Caco-2 (cell line): ENCODE results near the gene MB21D2. TPM values are rescaled to one million over a fixed set of nuclear protein-coding genes. Genes with fewer than 3 reads are reported as not detected.
A peak's percentile ranks its signal among the peaks of the same experiment; 100 is the strongest.

ENCODE experiments used
- BruUV-seq: library from RNA; stranded (reverse); fragments of 400-500 nt; replicated peaks from 2 replicates; lab custom pipeline; 2021; lab: Mats Ljungman, UMichigan
- CTCF ChIA-PET: fragments of 300-600 bp; sonication (Branson Sonifier 250); formaldehyde crosslinking; loops from one replicate; lab custom pipeline; 2022; ENCODE audit warnings: antibody characterized with exemption; lab: Charles Lee
- POLR2A ChIA-PET: fragments of 300-600 bp; sonication (Branson Sonifier 250); formaldehyde crosslinking; loops from one replicate; lab custom pipeline; 2022; ENCODE audit warnings: antibody characterized with exemption; lab: Charles Lee
- DNase-seq, 2 experiments: peaks; one replicate each; pipeline versions ENCODE4 v3.0.0 to v3.0.0-alpha.2; 2020 to 2022
- H3K27me3 ChIP-seq: replicated peaks from 2 replicates; pipeline ENCODE4 v1.6.0; 2011; ENCODE audit warnings: low read length; ENCODE audit not compliant: control insufficient read depth, insufficient read depth
- H3K36me3 ChIP-seq: 2 replicates; pipeline ENCODE4 v1.5.1; 2011; ENCODE audit warnings: low read length; ENCODE audit not compliant: control insufficient read depth, insufficient read depth
- H3K4me1 ChIP-seq: fragments of 250-450 bp; sonication (Bioruptor Pico); 2 replicates; pipeline ENCODE4 v1.5.1; 2020; ENCODE audit warnings: mild to moderate bottlenecking
- H3K4me3 ChIP-seq: 2 replicates; pipeline ENCODE4 v1.5.1; 2011; ENCODE audit warnings: low read depth, mild to moderate bottlenecking, control low read depth, low read length
- H3K9me3 ChIP-seq: fragments of 250-450 bp; sonication (Bioruptor Pico); 2 replicates; pipeline ENCODE4 v1.5.1; 2020; ENCODE audit warnings: mild to moderate bottlenecking, moderate library complexity
- H3K27ac Mint-ChIP-seq: one replicate; pipeline ENCODE4 v1.8.0; 2022; ENCODE audit warnings: mixed read lengths; ENCODE audit not compliant: unreplicated experiment
- H3K27me3 Mint-ChIP-seq: one replicate; pipeline ENCODE4 v1.8.0; 2022; ENCODE audit warnings: mixed read lengths; ENCODE audit not compliant: insufficient read depth, unreplicated experiment
- H3K36me3 Mint-ChIP-seq: one replicate; pipeline ENCODE4 v1.8.0; 2022; ENCODE audit warnings: mild to moderate bottlenecking, mixed read lengths; ENCODE audit not compliant: insufficient read depth, unreplicated experiment
- H3K4me1 Mint-ChIP-seq: one replicate; pipeline ENCODE4 v1.8.0; 2022; ENCODE audit warnings: low read depth, mixed read lengths; ENCODE audit not compliant: unreplicated experiment
- H3K4me3 Mint-ChIP-seq: one replicate; pipeline ENCODE4 v1.8.0; 2022; ENCODE audit warnings: mild to moderate bottlenecking, moderate library complexity, mixed read lengths; ENCODE audit not compliant: unreplicated experiment
- H3K9me3 Mint-ChIP-seq: one replicate; pipeline ENCODE4 v1.8.0; 2022; ENCODE audit warnings: mixed read lengths; ENCODE audit not compliant: unreplicated experiment
- intact Hi-C: fragments of 100-400 bp; cut with micrococcal nuclease; formaldehyde crosslinking; loops from one replicate; pipeline ENCODE4 v1.10.0; 2022; ENCODE audit not compliant: unreplicated experiment
- total RNA-seq: library from RNA; stranded (reverse); gene quantifications from 2 replicates; pipeline ENCODE4 v1.2.3, GENCODE V29; 2022
- TF ChIP-seq, protein P1 (sequence below), 2 experiments: fragments of 200-600 bp in 1 of 2; IDR thresholded peaks; 1 replicate in 1 of 2; 2 replicates in 1 of 2; pipeline versions ENCODE4 v1.5.1 to v1.8.0; 2011 to 2022; ENCODE audit warnings: antibody characterized with exemption in 1 of 2, control low read depth in 1 of 2, inconsistent platforms in 1 of 2, low read depth in 1 of 2, low read length in 1 of 2, mild to moderate bottlenecking in 1 of 2, moderate library complexity in 1 of 2; ENCODE audit not compliant: insufficient read depth in 1 of 2, severe bottlenecking in 1 of 2, unreplicated experiment in 1 of 2

The MB21D2 gene
- total RNA-seq, 1 experiment from 2014 or later: 11.0 TPM

DNA sequence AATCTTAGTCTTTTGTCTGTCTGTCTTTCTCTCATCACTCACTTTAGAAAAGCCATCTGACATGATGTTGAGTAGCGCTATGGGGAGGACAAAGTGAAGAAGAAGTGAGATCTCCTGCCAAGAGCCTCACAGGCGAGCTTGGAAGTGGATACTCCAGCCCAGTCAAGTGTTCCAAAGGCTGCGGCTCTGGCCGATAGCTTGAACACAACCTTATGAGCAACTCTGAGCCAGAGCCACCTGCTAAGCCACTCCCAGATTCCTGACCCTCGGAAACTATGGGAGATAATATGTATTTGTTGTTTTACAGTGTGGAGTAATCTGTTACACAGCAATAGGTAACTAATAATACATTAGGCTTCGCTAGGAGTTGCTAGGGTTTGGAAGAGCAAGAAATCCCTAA is 76.2 kb downstream of the MB21D2 start:
- Mint-ChIP-seq H3K36me3 (no peaks in the 10 kb centered on the region), H3K9me3 (no peaks in the 10 kb centered on the region), H3K4me3 (no peak overlapping the region), H3K27me3 (no peaks in the 10 kb centered on the region), H3K4me1 (peaks cover 8% of the 10 kb centered on the region), H3K27ac (peak overlapping the region; percentile 11)
- no peak overlapping the region for H3K4me3 ChIP-seq
- TF ChIP-seq, protein P1, sequence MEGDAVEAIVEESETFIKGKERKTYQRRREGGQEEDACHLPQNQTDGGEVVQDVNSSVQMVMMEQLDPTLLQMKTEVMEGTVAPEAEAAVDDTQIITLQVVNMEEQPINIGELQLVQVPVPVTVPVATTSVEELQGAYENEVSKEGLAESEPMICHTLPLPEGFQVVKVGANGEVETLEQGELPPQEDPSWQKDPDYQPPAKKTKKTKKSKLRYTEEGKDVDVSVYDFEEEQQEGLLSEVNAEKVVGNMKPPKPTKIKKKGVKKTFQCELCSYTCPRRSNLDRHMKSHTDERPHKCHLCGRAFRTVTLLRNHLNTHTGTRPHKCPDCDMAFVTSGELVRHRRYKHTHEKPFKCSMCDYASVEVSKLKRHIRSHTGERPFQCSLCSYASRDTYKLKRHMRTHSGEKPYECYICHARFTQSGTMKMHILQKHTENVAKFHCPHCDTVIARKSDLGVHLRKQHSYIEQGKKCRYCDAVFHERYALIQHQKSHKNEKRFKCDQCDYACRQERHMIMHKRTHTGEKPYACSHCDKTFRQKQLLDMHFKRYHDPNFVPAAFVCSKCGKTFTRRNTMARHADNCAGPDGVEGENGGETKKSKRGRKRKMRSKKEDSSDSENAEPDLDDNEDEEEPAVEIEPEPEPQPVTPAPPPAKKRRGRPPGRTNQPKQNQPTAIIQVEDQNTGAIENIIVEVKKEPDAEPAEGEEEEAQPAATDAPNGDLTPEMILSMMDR (IDR thresholded peaks at IDR 0.05; ENCODE audit: insufficient read depth in 1 of 2, low read depth in 1 of 2, low read length in 1 of 2, severe bottlenecking in 1 of 2, unreplicated experiment in 1 of 2): no peak
- H3K9me3 ChIP-seq: no peaks in the 10 kb centered on the region
- intact Hi-C loops: loop anchor here (2.0 to 5.0 kb wide), 2 partner anchors 36 to 73 kb away; no protein-coding TSS in a partner anchor
- CTCF ChIA-PET: no interaction called here
- POLR2A ChIA-PET: no interaction called here
- H3K27me3 ChIP-seq: no peaks in the 10 kb centered on the region
- peaks cover 8% of the 10 kb centered on the region for H3K4me1 ChIP-seq
- no peaks in the 10 kb centered on the region for H3K36me3 ChIP-seq
- BruUV-seq: no TSS peak
- DNase-seq: peak; percentile 26 to 46

DNA sequence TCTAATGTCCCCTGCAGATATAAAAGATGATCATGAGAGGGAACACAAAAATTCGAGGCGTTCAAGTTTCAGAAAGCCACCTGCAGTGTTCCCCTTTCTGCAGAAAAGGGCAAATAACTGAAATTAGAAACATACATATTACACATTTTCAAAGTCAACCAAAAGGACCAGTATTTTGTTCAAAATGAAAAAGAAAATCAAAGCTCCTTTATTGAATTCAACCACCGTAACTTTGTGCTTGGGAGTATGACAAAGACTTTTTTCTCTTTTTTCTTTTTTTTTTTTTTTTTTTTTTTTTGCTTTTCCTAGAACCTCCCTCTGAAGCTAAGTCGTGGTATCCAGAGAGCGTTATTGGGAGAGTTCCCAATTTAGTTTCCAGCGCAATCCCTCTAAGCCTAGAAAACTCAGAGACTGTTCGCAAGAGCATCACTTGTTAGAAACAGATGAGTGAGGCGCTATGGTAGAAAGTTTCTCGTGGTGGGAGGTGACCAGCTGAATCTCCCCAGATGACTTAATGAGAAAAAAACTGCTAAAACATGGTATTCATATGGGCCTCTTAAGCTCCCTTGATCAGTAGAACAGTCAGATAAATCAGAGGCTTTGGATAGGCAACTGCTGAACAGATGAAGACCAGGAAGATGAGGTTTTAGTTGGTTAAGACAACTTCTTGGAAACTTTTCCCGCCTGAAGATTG is 77.4 kb downstream of the MB21D2 start:
- H3K27me3 Mint-ChIP-seq: no peaks in the 10 kb centered on the region
- H3K4me1 Mint-ChIP-seq: peaks cover 8% of the 10 kb centered on the region
- Histone ChIP-seq H3K36me3 (no peaks in the 10 kb centered on the region), H3K27me3 (no peaks in the 10 kb centered on the region), H3K9me3 (no peaks in the 10 kb centered on the region), H3K4me1 (peaks cover 8% of the 10 kb centered on the region), H3K4me3 (no peak overlapping the region)
- H3K9me3 Mint-ChIP-seq: no peaks in the 10 kb centered on the region
- intact Hi-C loops: loop anchor here (2.0 to 5.0 kb wide), 2 partner anchors 37 to 75 kb away; no protein-coding TSS in a partner anchor
- no peaks in the 10 kb centered on the region for H3K36me3 Mint-ChIP-seq
- H3K27ac Mint-ChIP-seq: no peak overlapping the region
- no TSS peak for BruUV-seq
- TF ChIP-seq, protein P1 (IDR thresholded peaks at IDR 0.05; ENCODE audit: insufficient read depth in 1 of 2, low read depth in 1 of 2, low read length in 1 of 2, severe bottlenecking in 1 of 2, unreplicated experiment in 1 of 2): no peak
- DNase-seq: no peak
- no peak overlapping the region for H3K4me3 Mint-ChIP-seq
- CTCF ChIA-PET: no interaction called here
- POLR2A ChIA-PET: no interaction called here

DNA sequence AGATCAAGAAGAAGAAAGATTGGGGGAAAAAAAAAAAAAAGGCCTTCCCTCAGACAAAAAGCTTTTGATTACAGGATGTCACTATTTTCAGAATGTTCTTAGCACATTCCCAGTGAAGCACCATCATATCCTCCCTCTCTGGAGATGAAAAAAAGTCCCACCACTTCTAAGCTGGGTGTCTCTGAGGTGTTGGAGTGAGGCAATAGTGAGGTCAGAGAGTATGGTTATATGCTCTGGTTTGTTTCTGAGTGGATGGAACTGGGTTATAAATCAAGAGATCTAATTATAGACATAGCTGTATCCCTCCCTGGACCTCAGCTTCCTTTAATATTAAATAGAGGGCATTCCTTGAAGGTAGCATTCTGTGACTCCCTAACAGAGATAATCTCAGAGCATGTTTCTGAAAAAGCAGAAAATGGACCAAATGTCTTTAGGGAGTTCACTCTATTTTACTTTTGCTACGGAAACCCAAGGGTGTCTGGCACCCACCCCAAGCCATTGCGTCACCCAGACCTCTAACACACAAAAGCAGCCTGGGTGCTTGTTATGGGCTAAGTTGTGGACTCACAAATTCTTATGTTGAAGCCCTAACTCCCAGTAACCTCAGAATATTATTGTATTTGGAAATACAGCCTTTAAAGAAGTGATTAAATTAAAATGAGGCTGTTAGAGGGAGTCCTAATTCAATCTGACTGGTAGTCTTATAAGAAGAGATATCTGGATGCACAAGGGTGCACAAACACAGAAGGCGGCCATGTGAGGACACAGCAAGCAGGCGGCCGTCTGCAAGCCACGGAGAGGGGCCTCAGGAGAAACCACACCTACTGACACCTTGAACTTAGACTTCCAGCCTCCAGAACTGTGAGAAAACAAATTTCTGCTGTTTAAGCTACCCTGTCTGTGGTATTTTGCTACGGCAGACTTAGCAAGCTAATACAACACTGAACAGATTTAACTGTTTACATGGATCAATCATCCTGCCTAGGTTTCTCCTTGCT is 81.5 kb downstream of the MB21D2 start:
- no peaks in the 10 kb centered on the region for H3K4me1 Mint-ChIP-seq
- H3K27ac Mint-ChIP-seq: no peak overlapping the region
- no peaks in the 10 kb centered on the region for H3K9me3 ChIP-seq
- H3K4me3 Mint-ChIP-seq: no peak overlapping the region
- TF ChIP-seq, protein P1 (IDR thresholded peaks at IDR 0.05; ENCODE audit: insufficient read depth in 1 of 2, low read depth in 1 of 2, low read length in 1 of 2, severe bottlenecking in 1 of 2, unreplicated experiment in 1 of 2): no peak
- POLR2A ChIA-PET: no interaction called here
- H3K4me3 ChIP-seq: no peak overlapping the region
- CTCF ChIA-PET: interaction anchor here (0.6 kb wide), 1 partner anchor 72 kb away, joined by 3 read pairs; no protein-coding TSS in a partner anchor
- no peaks in the 10 kb centered on the region; the same call in none of the 2 replicates for H3K4me1 ChIP-seq
- H3K27me3 Mint-ChIP-seq: no peaks in the 10 kb centered on the region
- H3K27me3 ChIP-seq: no peaks in the 10 kb centered on the region
- H3K36me3 Mint-ChIP-seq: no peaks in the 10 kb centered on the region
- no peak for DNase-seq
- H3K36me3 ChIP-seq: no peaks in the 10 kb centered on the region
- intact Hi-C loops: no loop called here
- no peaks in the 10 kb centered on the region for H3K9me3 Mint-ChIP-seq
- BruUV-seq: no TSS peak
